GM18526 (cell line): ENCODE data around the gene PTGFR.

Experiments used
- POLR2A ChIP-seq: IDR thresholded peaks from 3 replicates; pipeline ENCODE4 v1.6.1; 2011; ENCODE audit not compliant: insufficient read length; ENCODE audit errors: extremely low read depth

Gene PTGFR

DNA sequence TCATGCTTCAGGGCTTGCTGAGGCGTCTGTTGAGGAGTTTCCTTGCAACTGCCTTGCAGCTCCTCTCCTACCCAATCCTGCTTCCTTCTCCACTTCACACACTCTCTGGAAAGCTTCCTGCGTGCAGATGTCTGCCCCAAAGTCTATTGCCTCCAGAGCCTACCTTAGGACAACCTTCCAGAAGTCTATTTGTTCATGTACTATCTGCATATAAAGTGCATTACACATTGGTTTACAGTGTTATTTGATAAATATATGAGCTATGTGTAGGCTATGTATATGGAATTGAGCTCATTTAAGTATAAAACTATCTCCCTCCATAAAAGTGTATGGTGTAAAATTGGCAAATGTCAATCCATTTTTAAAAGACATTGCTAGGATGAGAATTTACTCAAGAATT, 9.8 kb downstream of the PTGFR start:
- no peak for TF ChIP-seq POLR2A

DNA sequence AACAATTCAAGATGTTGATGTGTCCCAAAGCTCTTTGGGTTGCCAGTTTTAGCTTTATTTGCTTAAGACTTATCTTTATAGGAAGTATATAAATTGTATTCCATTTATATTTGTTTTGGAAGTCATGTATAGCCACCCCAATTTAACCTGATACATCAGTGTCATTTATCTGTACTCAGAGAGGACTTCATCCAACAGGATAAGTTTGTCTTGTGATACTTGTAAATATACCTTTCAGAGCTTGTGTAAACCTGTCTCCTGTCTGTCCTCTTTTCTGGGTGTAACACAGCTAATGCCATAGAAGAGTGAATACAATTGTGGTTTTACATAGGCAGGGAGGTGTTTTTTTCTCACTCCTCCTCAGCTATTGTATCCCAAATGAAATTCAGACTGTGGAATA, 10.4 kb downstream of the PTGFR start:
- no peak for TF ChIP-seq POLR2A

DNA sequence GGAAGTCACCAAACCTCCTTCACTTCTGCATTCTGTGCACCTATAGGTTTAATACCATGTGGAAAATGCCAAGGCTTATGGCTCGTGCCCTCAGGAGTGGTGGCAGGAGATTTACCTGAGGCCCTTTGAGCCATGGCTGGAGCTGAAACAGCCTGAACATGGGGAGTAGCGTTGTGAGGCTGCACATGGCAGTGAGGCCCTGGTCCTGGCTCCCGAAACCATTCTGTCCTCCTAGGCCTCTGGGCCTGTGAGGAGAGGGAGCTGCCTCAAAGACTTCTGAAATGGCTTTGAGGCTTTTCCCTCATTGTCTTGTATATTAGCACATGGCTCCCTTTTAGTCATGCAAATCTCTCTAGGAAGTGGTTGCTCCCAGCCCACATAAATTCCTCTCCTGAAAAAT, 20.6 kb downstream of the PTGFR start:
- TF ChIP-seq POLR2A, result no peak

- no peak for TF ChIP-seq POLR2A
Measured at GRCh38 chr1:78516716-78517115, 25.9 kb downstream of the PTGFR start.

DNA sequence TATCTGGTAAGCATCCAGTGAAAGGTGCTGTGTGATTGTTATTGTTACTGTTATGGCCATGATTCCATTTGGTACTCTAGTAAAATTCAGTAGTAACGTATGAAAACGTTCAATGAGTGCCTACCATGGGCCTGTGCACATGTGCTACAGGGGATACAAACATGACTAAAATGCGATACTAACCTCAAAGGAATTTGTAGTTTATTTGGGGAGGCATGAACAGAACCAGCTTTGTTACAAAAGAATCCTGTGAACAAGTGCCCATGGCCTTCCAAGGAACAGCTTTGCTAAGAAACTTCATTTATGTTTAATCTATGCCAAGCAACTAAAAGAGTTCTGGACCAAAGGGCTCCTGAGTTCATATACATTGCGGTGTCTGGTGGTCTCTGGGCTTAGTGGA, 28.7 kb downstream of the PTGFR start:
- no peak for TF ChIP-seq POLR2A

GRCh38 chr1:78520216-78520615, 29.4 kb downstream of the PTGFR start:
- no peak for TF ChIP-seq POLR2A

DNA sequence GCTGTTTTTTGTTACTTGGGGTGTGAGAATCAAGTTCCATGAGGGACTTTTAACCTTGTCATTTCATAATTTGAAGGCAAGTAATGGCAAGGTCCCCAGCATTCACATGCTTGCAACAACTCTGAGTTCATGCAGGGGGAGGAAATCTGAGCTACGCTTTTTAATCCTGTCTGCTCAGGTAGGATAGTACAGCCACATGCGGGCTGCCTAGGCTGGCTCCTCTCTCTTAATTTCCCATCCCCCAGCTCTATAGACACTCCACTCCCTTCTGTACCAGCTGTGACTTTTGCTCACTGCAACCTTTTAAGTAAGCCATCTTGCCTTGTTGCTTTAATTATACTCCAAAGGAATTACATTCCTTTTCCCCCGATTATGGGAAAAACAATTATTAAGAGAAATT, 30.1 kb downstream of the PTGFR start:
- TF ChIP-seq POLR2A, result no peak

GRCh38 chr1:78522136-78522535, 31.4 kb downstream of the PTGFR start:
- no peak for TF ChIP-seq POLR2A

DNA sequence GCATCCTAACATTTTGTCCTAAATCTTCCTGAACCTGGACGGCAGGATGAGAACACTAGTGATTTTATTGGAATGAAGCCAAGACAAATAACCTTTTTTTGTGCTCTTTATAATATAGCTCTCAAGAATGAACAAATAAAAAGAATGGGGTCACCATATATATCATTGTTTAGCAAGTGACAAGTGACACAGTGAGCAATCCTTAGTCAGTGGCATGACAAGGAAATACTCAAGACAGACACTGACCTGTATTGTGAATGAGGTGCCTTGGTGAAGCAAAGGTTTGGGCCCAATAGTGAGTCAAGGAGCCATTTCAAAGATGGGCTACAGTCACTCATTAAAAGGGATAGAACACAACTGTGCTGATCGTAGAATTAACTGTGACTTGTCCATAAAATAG, 35.7 kb downstream of the PTGFR start:
- no peak for TF ChIP-seq POLR2A

DNA sequence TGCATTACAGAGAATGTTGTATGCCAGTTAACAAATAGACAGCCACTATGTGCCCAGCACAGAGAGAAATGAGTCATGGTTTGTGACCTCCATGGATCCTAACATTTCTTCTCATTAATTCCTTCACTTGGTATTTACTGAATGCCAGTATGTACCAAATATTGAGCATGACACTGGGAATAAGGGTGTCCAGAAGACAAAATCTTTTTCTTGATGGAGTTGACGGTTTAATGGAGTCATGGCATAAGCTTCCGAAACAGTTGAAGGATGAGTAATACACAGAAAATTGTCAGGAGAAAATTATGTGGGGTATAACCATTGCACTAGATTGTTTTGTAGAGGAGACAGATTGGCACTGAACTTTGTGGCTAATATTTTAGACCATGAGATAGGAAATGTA, 36.9 kb downstream of the PTGFR start:
- no peak for TF ChIP-seq POLR2A

GRCh38 chr1:78533527-78533926, 42.8 kb downstream of the PTGFR start:
- no peak for TF ChIP-seq POLR2A

DNA sequence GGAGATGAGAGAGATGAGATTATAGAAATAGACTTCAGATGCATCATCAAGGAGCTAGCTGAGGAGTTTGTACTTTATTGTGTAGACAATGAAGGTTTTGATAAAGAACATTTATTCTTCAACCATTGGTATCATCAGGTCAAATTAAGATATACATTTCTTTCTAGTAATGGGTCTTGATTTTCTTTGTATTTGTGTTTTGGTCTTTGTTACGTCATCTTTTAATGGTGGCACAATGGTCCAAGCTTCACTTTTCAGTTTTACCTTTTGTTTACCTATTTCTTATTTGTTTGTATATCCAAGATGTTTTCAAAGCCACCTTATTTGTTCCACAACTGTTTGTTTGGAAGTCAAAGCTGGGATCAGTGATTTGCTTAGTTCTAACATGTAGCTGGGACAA, 44.5 kb downstream of the PTGFR start:
- TF ChIP-seq POLR2A, result no peak

DNA sequence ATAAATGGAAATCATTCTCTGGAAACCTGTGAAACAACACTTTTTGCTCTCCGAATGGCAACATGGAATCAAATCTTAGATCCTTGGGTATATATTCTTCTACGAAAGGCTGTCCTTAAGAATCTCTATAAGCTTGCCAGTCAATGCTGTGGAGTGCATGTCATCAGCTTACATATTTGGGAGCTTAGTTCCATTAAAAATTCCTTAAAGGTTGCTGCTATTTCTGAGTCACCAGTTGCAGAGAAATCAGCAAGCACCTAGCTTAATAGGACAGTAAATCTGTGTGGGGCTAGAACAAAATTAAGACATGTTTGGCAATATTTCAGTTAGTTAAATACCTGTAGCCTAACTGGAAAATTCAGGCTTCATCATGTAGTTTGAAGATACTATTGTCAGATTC, 45.7 kb downstream of the PTGFR start:
- no peak for TF ChIP-seq POLR2A

DNA sequence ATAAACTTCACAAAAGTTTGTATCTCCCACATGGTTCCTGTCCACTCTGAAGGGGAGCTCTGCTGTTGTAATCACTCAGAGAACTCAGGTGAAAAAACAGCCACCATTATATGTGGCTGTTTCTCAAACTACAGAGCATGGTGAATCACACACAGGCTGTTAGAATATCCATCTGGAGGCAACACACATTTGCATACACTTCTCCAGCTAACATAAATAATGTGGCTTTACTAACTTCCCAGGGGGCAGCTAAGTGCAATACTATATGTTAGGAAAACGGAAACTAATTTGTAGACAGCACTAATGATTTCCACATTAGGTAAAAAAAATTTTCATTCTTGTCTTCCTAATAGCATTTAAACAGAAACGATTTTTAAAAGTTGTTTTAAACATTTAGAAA, 49.3 kb downstream of the PTGFR start:
- TF ChIP-seq POLR2A, result no peak

DNA sequence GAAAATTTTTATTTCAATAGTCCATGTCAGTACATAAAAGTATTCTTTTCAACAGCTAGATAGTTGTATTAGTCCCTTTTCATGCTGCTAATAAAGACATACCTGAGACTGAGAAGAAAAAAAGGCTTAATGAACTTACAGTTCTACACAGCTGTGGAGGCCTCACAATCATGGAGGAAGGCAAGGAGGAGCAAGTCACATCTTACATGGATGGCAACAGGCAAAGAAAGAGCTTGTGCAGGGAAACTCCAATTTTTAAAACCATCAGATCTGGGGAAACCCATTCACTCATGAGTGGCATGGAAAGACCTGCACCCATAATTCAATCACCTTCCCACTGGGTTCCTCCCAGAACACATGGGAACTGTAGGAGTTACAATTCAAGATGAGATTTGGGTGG, 50.7 kb downstream of the PTGFR start:
- TF ChIP-seq POLR2A, result no peak

DNA sequence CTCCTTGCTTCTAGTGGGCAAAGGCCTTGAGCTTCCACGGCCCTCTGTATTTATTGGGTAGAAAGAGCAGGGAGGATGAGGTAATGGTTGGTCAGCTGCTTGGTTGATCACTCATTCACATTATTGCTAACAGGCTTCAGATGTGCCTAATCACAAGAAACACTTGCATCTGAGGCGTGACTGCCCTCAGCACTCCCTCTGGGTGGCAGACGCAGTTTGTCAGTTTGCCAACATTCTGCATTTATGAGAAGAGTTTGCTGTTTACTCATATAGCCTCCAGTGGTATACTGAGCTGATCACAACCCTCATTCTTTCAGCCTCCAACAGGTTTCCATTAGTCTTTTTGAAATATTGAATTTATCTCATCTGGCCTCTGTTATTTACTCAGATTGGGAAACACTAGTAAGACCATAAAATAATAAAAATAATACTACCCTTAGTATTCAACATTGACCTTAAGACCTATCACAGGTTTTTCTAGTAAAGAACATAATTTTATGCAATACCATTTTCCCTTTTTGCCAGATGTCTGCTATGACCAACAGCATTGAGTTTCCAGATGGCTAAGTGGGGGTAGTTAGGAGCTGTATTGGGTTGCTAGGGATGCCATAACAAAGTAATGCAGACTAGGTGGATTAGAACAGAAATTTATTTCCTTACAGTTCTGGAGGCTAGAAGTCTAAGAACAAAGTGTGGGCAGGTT, 53.3 kb downstream of the PTGFR start:
- no peak for TF ChIP-seq POLR2A

GRCh38 chr1:78547081-78547480, 56.3 kb downstream of the PTGFR start:
- no peak for TF ChIP-seq POLR2A
